PC-3 (cell line): Measurements from ENCODE around the gene NUFIP1. TPM values are rescaled to one million over a fixed set of nuclear protein-coding genes. Genes with fewer than 3 reads are reported as not detected.
A peak's percentile ranks its signal among the peaks of the same experiment; 100 is the strongest.
"Not testable (repeated sequence)": the region's sequence is repeated elsewhere in the genome, so short reads cannot be mapped to it uniquely, and the experiment has no call there.

Experiments used
- ATAC-seq: fragments of 200-7000 bp; cut with Tn5 transposase; 2 replicates; pipeline ENCODE4 v1.9.1; 2020; ENCODE audit warnings: mild to moderate bottlenecking, moderate library complexity
- BruUV-seq: library from RNA; stranded (reverse); fragments of 400-500 nt; replicated peaks from 2 replicates; lab custom pipeline; 2021; lab: Mats Ljungman, UMichigan
- CTCF ChIA-PET: fragments of 300-600 bp; sonication (Branson Sonifier 250); formaldehyde crosslinking; loops from one replicate; lab custom pipeline; 2022; ENCODE audit warnings: antibody characterized with exemption; lab: Charles Lee
- POLR2A ChIA-PET: fragments of 300-600 bp; sonication (Branson Sonifier 250); formaldehyde crosslinking; loops from one replicate; lab custom pipeline; 2022; ENCODE audit warnings: antibody characterized with exemption; ENCODE audit not compliant: unreplicated experiment; lab: Charles Lee
- DNase-seq: peaks from one replicate; pipeline ENCODE4 v3.0.0-alpha.2; 2015
- H2AFZ ChIP-seq: fragments of 300-600 bp; sonication (generic); 2 replicates; pipeline ENCODE4 v1.6.0; 2016; ENCODE audit warnings: antibody characterized with exemption, low read length
- H3F3A ChIP-seq: fragments of 300-600 bp; sonication (generic); one replicate; pipeline ENCODE4 v1.6.0; 2017; ENCODE audit warnings: antibody characterized with exemption, low read length, control low read depth, mild to moderate bottlenecking; ENCODE audit not compliant: unreplicated experiment
- H3K27ac ChIP-seq: fragments of 300-600 bp; sonication (generic); 2 replicates; pipeline ENCODE4 v1.5.1; 2016; ENCODE audit warnings: mild to moderate bottlenecking, low read length
- H3K27me3 ChIP-seq: fragments of 300-600 bp; sonication (generic); 2 replicates; pipeline ENCODE4 v1.6.1; 2016; ENCODE audit warnings: low read length, mixed read lengths
- H3K36me3 ChIP-seq: fragments of 300-600 bp; sonication (generic); 2 replicates; pipeline ENCODE4 v1.6.1; 2016; ENCODE audit warnings: low read depth, mixed run types, low read length, mixed read lengths
- H3K4me1 ChIP-seq: fragments of 300-600 bp; sonication (generic); 2 replicates; pipeline ENCODE4 v1.5.1; 2016; ENCODE audit warnings: low read length; ENCODE audit not compliant: insufficient read depth
- H3K4me2 ChIP-seq: fragments of 300-600 bp; sonication (generic); 2 replicates; pipeline ENCODE4 v1.6.0; 2016; ENCODE audit warnings: low read length
- H3K4me3 ChIP-seq: fragments of 300-600 bp; sonication (generic); 2 replicates; pipeline ENCODE4 v1.5.1; 2016; ENCODE audit warnings: mild to moderate bottlenecking, low read length, mixed read lengths
- H3K79me2 ChIP-seq: fragments of 300-600 bp; sonication (generic); 2 replicates; pipeline ENCODE4 v1.6.1; 2017; ENCODE audit warnings: low read length, mixed read lengths
- H3K9ac ChIP-seq: fragments of 300-600 bp; sonication (generic); 2 replicates; pipeline ENCODE4 v1.6.0; 2016; ENCODE audit warnings: mild to moderate bottlenecking, low read length
- H3K9me2 ChIP-seq: fragments of 300-600 bp; sonication (generic); replicated peaks from 2 replicates; pipeline ENCODE4 v1.6.1; 2016; ENCODE audit warnings: mixed run types, low read length, mixed read lengths
- H3K9me3 ChIP-seq: fragments of 300-600 bp; sonication (generic); 2 replicates; pipeline ENCODE4 v1.6.1; 2016; ENCODE audit warnings: low read length, mixed read lengths
- H4K20me1 ChIP-seq: fragments of 300-600 bp; sonication (generic); 2 replicates; pipeline ENCODE4 v1.6.1; 2016; ENCODE audit warnings: low read length, mixed read lengths
- CTCF ChIP-seq: fragments of 300-600 bp; sonication (generic); conservative IDR thresholded peaks from 2 replicates; pipeline ENCODE4 v1.5.1; 2017; ENCODE audit warnings: antibody characterized with exemption, low read depth, mild to moderate bottlenecking, low read length
- EZH2 ChIP-seq: fragments of 300-600 bp; sonication (generic); IDR thresholded peaks from one replicate; pipeline ENCODE4 v1.6.1; 2017; ENCODE audit warnings: antibody characterized with exemption, mild to moderate bottlenecking, low read length; ENCODE audit not compliant: unreplicated experiment
- EZH2phosphoT487 ChIP-seq: fragments of 300-600 bp; sonication (generic); IDR thresholded peaks from 2 replicates; pipeline ENCODE4 v1.6.1; 2018; ENCODE audit warnings: mild to moderate bottlenecking, antibody characterized with exemption, low read length, borderline replicate concordance
- intact Hi-C: fragments of 100-400 bp; cut with micrococcal nuclease; formaldehyde crosslinking; loops from 2 replicates; pipeline ENCODE4 v1.9.0; 2023
- total RNA-seq: library from RNA; depleted of rRNA; stranded (reverse); fragments of >200 nt; gene quantifications from 2 replicates; pipeline ENCODE4 v1.2.3, GENCODE V29; 2014

Gene NUFIP1
- total RNA-seq, 1 experiment from 2014 or later = 4.0 TPM

GRCh38 chr13:44902738-44903137 is 86.5 kb downstream of the NUFIP1 start:
- BruUV-seq = no TSS peak
- Histone ChIP-seq H3K36me3 (no peaks in the 10 kb centered on the region), H3K9ac (no peak overlapping the region), H3K27ac (no peak overlapping the region), H3K9me2 (no peaks in the 10 kb centered on the region), H3K79me2 (no peaks in the 10 kb centered on the region), H4K20me1 (no peaks in the 10 kb centered on the region), H3F3A (no peaks in the 10 kb centered on the region), H3K4me1 (peaks cover 13% of the 10 kb centered on the region; the same call in 1 of the 2 replicates), H3K27me3 (no peaks in the 10 kb centered on the region), H2AFZ (no peak overlapping the region), H3K9me3 (no peaks in the 10 kb centered on the region), H3K4me3 (no peak overlapping the region), H3K4me2 (no peak overlapping the region)
- intact Hi-C loops = no loop called here
- CTCF ChIA-PET = no interaction called here
- POLR2A ChIA-PET = no interaction called here
- ATAC-seq (no peak), DNase-seq (no peak)
- no peak for TF ChIP-seq EZH2phosphoT487
- TF ChIP-seq EZH2 = no peak
- no peak for TF ChIP-seq CTCF

- H3F3A ChIP-seq = no peaks in the 10 kb centered on the region
- ChIA-PET CTCF (no interaction called here), POLR2A (no interaction called here)
- intact Hi-C loops = no loop called here
- no peaks in the 10 kb centered on the region for H3K27me3 ChIP-seq
- no peak for ATAC-seq
- H3K27ac ChIP-seq = no peak overlapping the region
- TF ChIP-seq CTCF = no peak
- no peak for TF ChIP-seq EZH2phosphoT487
- no peak for TF ChIP-seq EZH2
- no peaks in the 10 kb centered on the region for H3K79me2 ChIP-seq
- H3K4me2 ChIP-seq = no peak overlapping the region
- no peaks in the 10 kb centered on the region for H3K9me2 ChIP-seq
- H3K9ac ChIP-seq = no peak overlapping the region
- H3K4me1 ChIP-seq = peaks cover 12% of the 10 kb centered on the region
- no peaks in the 10 kb centered on the region for H4K20me1 ChIP-seq
- no peak overlapping the region for H2AFZ ChIP-seq
- H3K4me3 ChIP-seq = no peak overlapping the region
- no TSS peak for BruUV-seq
- H3K36me3 ChIP-seq = no peaks in the 10 kb centered on the region
- peak; percentile 52 for DNase-seq
- H3K9me3 ChIP-seq = no peaks in the 10 kb centered on the region
Measured at GRCh38 chr13:44899967-44900366, 89.3 kb downstream of the NUFIP1 start.

- not testable (repeated sequence) for H3K9me3 ChIP-seq
Measured at GRCh38 chr13:44898308-44898707, 91.0 kb downstream of the NUFIP1 start.

More at GRCh38 chr13:44898308-44898707, 91.0 kb downstream of the NUFIP1 start:
- DNase-seq, H3K9me2 ChIP-seq, H3K4me3 ChIP-seq, CTCF ChIA-PET, H4K20me1 ChIP-seq, H3K27me3 ChIP-seq, ATAC-seq, H3K9ac ChIP-seq, H3K79me2 ChIP-seq, BruUV-seq, H2AFZ ChIP-seq, H3K4me2 ChIP-seq, H3K27ac ChIP-seq, H3K36me3 ChIP-seq, intact Hi-C loops, H3F3A ChIP-seq: not testable (repeated sequence)
- POLR2A ChIA-PET = interaction anchor here (0.7 kb wide), 1 partner anchor 10 kb away, joined by 4 read pairs; no protein-coding TSS in a partner anchor
- H3K4me1 ChIP-seq = peaks cover 12% of the 10 kb centered on the region
